ENCODE results near the gene NRG2.

NRG2 gene

DNA sequence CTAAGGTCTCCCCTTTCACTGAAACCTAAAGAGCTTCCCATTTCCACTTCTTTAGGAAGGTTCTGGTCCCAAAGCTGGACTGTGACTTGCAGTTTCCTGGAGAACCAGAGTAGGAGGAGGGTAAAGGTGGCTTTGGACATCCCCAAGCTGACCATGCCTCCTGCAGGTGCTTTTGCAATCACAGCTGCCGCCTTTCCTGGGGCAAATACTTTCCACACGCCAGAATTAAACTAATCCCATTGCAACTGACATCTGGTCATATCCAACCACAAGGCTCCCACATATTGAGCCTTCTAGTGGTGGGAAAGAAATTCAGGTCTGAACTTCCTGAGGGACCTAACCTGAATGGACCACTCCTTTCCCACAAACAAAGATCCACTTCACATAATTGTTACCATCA lies 92.7 kb downstream of the NRG2 start:
- DNase-seq (ENCODE audit: low spot score in 2 of 2) (no peak), ATAC-seq (ENCODE audit: low read depth) (no peak)
- no peaks in the 10 kb centered on the region for H3K36me3 Mint-ChIP-seq
- H3K9me3 Mint-ChIP-seq: no peaks in the 10 kb centered on the region
- peaks cover 20% of the 10 kb centered on the region for H3K27me3 Mint-ChIP-seq
- H3K4me3 Mint-ChIP-seq: no peak overlapping the region
- H3K4me1 Mint-ChIP-seq: peaks cover 13% of the 10 kb centered on the region
- no peak overlapping the region for H3K27ac Mint-ChIP-seq

DNA sequence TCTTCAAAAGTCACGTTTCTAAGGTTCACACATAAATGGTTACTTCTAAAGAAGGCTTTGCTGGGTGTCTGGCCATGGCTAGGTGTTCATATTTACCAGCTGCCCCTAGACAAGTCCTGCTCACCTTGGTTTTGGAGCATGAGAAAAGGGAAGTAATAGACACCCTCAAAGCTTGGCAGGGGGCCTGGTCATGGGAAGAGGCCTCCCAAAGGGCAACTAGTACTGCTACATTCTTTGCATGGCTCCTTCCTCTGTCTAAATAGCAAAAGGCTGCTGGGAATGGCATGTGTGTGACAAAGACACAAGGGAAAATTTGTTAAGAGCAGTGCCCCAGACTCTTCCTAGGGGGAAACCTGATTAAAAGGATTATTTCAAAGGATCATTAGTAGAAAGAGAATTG lies 93.4 kb downstream of the NRG2 start:
- peaks cover 15% of the 10 kb centered on the region for H3K27me3 Mint-ChIP-seq
- no peaks in the 10 kb centered on the region for H3K9me3 Mint-ChIP-seq
- H3K4me1 Mint-ChIP-seq: peaks cover 19% of the 10 kb centered on the region
- no peak overlapping the region for H3K4me3 Mint-ChIP-seq
- no peak overlapping the region for H3K27ac Mint-ChIP-seq
- no peaks in the 10 kb centered on the region for H3K36me3 Mint-ChIP-seq
- ATAC-seq (ENCODE audit: low read depth) (no peak), DNase-seq (ENCODE audit: low spot score in 2 of 2) (no peak)

DNA sequence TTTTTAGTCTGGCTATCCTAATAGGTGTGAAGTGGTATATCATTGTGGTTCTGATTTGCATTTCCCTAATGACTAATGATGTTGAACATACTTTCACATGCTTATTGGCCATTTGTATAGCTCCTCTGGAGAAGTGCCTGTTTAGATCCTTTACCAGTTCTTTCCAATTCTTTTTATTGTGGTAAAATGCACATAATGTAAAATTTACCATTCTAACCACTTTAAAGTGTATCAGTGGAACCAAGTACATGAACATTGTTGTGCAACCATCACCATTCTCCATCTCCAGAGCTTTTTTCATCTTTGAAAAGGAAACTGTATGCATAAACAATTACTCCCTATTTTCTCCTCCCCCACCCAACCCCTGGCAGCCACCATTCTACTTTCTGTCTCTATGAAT lies 95.4 kb downstream of the NRG2 start:
- Mint-ChIP-seq H3K27ac (no peak overlapping the region), H3K9me3 (no peaks in the 10 kb centered on the region), H3K36me3 (no peaks in the 10 kb centered on the region), H3K4me3 (no peak overlapping the region), H3K4me1 (peaks cover 19% of the 10 kb centered on the region), H3K27me3 (peaks cover 8% of the 10 kb centered on the region)
- no peak for DNase-seq (ENCODE audit: low spot score in 2 of 2)
- no peak for ATAC-seq (ENCODE audit: low read depth)

DNA sequence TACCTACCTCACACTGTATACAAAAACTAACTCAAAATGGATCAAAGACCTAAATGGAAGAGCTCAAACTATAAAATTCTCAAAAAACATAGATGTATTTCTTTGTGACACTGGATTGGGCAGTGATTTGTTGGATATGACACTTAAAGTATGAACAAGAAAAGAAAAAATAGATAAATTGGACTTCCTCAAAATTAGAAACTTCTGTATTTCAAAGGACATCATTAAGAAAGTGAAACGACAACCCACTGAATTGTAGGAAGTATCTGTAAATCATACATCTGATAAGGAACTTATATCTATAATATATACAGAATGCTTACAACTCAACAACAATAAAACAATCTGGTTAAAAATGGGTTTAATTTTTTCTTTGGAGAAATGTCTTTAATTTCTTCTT lies 96.7 kb downstream of the NRG2 start:
- peak overlapping the region; percentile 53 for H3K4me3 Mint-ChIP-seq
- no peaks in the 10 kb centered on the region for H3K9me3 Mint-ChIP-seq
- no peak overlapping the region for H3K27ac Mint-ChIP-seq
- H3K36me3 Mint-ChIP-seq: no peaks in the 10 kb centered on the region
- peak; percentile 81 for ATAC-seq (ENCODE audit: low read depth)
- peaks cover 19% of the 10 kb centered on the region for H3K4me1 Mint-ChIP-seq
- no peak for DNase-seq (ENCODE audit: low spot score in 2 of 2)
- H3K27me3 Mint-ChIP-seq: peaks cover 5% of the 10 kb centered on the region

DNA sequence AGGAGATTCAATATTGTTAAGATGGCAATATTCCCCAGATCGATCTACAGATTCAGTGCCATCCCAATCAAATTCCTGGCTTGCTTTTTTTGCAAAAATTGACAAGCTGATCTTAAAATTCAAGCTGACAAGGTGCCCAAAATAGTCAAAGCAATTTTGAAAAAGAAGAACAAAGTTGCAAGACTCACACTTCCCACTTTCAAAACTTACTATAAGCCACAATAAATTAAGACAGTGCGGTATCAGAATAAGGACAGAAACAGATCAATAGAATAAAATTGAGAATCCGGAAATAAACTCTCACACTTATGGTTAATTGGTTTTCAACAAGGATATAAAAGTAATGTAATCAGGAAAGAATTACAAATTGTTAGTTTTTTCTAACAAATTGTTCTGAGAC lies 97.1 kb downstream of the NRG2 start:
- no peaks in the 10 kb centered on the region for H3K9me3 Mint-ChIP-seq
- no peaks in the 10 kb centered on the region for H3K36me3 Mint-ChIP-seq
- no peak overlapping the region for H3K27ac Mint-ChIP-seq
- H3K4me3 Mint-ChIP-seq: peak overlapping the region; percentile 53
- H3K27me3 Mint-ChIP-seq: peaks cover 4% of the 10 kb centered on the region
- ATAC-seq (ENCODE audit: low read depth): peak; percentile 63
- no peak for DNase-seq (ENCODE audit: low spot score in 2 of 2)
- peaks cover 19% of the 10 kb centered on the region for H3K4me1 Mint-ChIP-seq

DNA sequence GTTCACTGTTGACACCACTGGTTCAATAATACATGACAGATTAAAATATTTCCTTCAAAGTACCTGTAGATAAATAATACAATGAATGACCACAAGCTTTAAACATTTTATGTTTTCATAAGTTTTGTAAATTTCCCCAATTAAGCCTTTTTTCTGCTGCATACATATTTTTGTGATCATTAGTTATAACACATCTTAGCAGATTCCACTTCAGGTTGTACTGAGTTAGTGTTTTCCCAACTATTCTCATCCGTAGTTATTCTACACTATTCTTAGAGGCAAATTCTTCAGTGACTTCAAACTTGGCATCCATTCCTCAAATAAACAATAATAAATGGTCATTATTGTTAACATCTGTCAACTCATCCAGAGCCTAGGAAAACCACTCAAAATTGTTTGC lies 100.9 kb downstream of the NRG2 start:
- H3K36me3 Mint-ChIP-seq: peaks cover 6% of the 10 kb centered on the region
- no peak for ATAC-seq (ENCODE audit: low read depth)
- peaks cover 8% of the 10 kb centered on the region for H3K9me3 Mint-ChIP-seq
- H3K27ac Mint-ChIP-seq: no peak overlapping the region
- no peak overlapping the region for H3K4me3 Mint-ChIP-seq
- peaks cover 14% of the 10 kb centered on the region for H3K4me1 Mint-ChIP-seq
- peaks cover 4% of the 10 kb centered on the region for H3K27me3 Mint-ChIP-seq
- DNase-seq (ENCODE audit: low spot score in 2 of 2): no peak

DNA sequence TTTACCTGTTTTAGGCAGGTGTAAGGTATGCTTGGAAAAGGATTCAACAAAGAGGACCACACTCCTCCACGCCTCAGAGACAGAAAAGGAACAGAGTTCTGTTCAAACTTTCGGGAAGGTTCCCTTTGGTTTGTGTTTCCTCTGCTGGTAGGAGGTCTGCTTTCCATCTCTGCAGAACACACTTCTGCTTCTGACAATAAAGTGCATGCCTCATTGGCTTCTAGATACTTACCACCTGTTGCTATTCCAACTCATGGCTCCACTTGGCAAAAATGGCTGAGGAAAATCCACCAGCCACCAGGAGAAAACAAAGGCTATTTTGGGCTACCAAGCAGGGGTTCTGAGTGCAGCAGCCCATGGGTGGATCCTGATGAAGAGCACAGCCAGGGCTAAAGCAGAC lies 112.7 kb downstream of the NRG2 start:
- no peak for ATAC-seq (ENCODE audit: low read depth)
- H3K36me3 Mint-ChIP-seq: peaks cover 2% of the 10 kb centered on the region
- no peaks in the 10 kb centered on the region for H3K9me3 Mint-ChIP-seq
- no peak overlapping the region for H3K4me3 Mint-ChIP-seq
- no peaks in the 10 kb centered on the region for H3K4me1 Mint-ChIP-seq
- peaks cover 24% of the 10 kb centered on the region for H3K27me3 Mint-ChIP-seq
- no peak for DNase-seq (ENCODE audit: low spot score in 2 of 2)
- H3K27ac Mint-ChIP-seq: no peak overlapping the region

DNA sequence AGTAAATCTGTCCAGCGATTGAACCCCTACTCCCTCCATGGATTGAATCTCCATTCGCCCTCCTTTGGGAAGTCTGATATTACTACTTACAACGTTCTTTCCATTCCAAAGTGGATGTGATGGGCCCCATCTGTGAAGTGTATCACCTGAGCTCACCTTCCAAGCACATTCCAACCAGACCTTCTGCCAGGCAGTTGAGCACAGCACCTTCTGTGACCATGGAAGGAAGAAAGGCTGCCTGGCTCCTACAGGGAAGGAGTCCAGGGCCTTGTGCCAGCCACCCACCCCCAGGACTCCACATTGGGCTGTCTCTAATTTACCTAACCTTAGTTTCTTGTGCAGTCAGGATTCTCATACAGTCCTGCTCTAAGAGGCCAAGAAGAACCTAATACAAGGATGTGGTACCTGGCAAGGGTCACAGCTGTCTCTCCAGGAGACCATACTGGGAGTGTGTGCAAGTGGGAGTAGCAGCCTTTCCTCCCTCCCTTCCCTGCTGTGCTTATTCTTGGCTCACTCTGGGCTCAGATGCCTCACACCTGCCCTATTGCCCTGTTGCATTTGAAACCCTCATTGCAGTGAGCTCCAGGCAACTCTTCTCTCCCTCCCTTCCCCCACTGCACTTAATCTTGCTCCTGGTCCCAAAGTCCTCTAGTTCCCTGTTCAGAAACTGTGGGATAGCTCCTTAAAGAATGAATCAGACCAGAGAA lies 116.1 kb downstream of the NRG2 start:
- no peaks in the 10 kb centered on the region for H3K4me1 Mint-ChIP-seq
- ATAC-seq (ENCODE audit: low read depth): no peak

DNA sequence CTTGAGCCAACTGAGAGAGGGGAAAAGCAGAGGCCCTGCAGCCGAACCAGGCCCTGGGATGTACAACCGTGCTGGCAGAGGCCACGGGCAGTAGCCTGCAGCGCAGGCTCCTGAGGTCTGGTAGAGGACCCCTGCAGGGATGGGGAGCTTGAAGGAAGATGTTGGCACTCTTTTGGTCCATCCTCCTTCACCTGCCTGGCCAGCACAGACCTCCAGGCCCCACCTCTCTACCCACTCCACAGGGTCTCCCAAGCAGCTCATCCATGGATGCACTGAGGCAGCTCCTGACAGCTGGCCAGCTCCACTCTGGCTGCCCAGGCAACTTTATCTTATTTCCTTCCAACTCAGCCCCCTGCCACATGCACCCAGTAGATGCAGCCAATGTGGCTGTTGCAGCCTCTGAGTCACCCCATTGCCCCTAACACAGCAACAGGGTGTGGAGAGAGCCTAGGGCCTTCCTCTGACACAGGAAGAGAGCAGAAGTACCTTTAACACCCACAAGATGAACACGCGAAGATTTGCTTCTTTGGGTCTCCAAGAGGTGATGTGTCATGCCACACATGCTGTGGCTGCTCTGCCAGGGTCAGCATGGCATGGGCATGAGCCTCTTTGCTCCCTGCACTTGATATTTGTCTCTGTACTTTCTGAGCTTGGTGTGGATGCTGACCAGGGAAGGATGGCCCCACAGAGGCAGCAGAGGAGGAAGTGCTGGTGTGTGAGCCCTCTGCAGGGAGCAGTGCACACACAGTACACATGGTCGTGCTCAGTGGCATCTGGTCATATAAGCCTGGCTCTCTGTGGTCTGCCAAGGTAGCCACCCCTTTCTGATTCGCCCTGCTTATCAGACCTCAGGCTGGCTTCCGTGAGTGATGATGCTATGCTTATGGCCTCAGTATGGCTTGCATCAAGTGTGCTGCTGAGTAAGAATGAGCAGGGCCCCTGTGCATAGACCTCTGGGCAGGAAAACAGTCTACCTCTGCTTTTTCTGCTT lies 117.2 kb downstream of the NRG2 start:
- H3K27me3 Mint-ChIP-seq: peaks cover 18% of the 10 kb centered on the region
- ATAC-seq (ENCODE audit: low read depth) (no peak), DNase-seq (ENCODE audit: low spot score in 2 of 2) (no peak)
- no peaks in the 10 kb centered on the region for H3K4me1 Mint-ChIP-seq
- no peaks in the 10 kb centered on the region for H3K9me3 Mint-ChIP-seq
- H3K4me3 Mint-ChIP-seq: no peak overlapping the region
- no peak overlapping the region for H3K27ac Mint-ChIP-seq
- peaks cover 2% of the 10 kb centered on the region for H3K36me3 Mint-ChIP-seq

More for the DNA sequence above, 116.1 kb downstream of the NRG2 start:
- Mint-ChIP-seq H3K4me3 (no peak overlapping the region), H3K9me3 (no peaks in the 10 kb centered on the region), H3K27me3 (peaks cover 20% of the 10 kb centered on the region), H3K27ac (no peak overlapping the region), H3K36me3 (peaks cover 2% of the 10 kb centered on the region)
- no peak for DNase-seq (ENCODE audit: low spot score in 2 of 2)

DNA sequence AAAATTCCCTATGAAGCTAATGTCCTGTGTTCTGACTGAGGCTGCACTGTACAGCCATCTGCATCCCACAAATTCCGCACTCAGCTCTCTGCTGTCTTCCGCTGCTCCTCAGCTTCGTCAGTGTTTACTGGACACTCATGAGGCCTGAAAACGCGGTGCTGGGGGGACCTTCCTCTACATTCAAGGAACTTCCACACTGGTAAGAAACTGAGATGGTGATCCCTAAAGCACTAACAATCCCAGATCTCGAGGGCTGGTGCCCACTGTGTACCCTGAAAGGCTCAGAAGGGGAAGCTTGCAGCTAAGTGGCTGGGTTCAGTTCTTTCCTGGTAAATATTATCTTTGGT lies 117.9 kb downstream of the NRG2 start:
- DNase-seq (ENCODE audit: low spot score in 2 of 2) (no peak), ATAC-seq (ENCODE audit: low read depth) (no peak)
- H3K4me1 Mint-ChIP-seq: no peaks in the 10 kb centered on the region
- H3K36me3 Mint-ChIP-seq: peaks cover 2% of the 10 kb centered on the region
- no peaks in the 10 kb centered on the region for H3K9me3 Mint-ChIP-seq
- H3K27ac Mint-ChIP-seq: no peak overlapping the region
- H3K27me3 Mint-ChIP-seq: peaks cover 20% of the 10 kb centered on the region
- H3K4me3 Mint-ChIP-seq: no peak overlapping the region

DNA sequence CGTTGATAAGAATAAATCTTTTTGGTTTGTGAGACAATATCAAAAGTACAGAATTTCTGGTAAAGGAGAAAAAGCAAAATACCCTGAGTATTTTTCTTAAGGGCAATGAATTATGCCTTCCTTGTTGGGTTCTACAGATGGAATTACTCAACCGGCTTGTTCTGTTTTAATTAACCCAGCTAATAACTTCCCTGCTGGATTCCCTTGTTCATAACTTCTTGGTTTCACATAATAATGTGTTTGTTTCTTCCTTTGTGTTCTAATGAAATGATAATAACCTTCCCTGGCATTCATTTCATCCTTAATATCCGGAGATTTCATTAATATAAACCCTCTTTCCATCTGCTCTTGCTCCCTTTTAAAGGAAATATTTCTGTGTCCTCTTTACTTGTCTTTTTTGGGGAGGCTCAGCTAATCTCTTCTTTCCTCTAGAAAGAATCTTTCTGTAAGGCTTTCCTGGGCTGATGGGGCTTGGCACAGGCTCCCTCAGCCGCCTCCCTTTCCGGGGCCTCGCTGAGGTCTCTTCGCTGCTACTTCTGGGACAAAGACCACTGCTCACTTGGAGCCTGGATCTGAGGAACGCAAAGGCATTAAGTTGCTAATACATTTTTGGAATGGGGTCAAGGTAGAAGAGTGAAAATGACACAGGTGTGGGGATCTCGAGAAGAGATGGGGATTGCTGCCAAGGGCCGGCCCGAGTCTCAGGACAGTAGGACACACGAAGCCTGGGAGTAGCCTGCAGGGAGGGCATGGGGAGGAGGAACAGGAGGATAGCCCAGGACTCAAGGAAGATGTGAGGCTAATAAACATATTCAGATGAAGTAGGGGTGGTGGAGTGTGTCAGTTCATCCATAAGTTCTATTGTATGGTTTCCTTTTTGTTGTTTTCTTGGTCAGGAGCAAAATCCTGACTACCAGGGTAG lies 118.5 kb downstream of the NRG2 start:
- no peak overlapping the region for H3K27ac Mint-ChIP-seq
- DNase-seq (ENCODE audit: low spot score in 2 of 2): no peak
- H3K27me3 Mint-ChIP-seq: peaks cover 18% of the 10 kb centered on the region
- peaks cover 2% of the 10 kb centered on the region for H3K36me3 Mint-ChIP-seq
- ATAC-seq (ENCODE audit: low read depth): no peak
- H3K4me1 Mint-ChIP-seq: no peaks in the 10 kb centered on the region
- no peak overlapping the region for H3K4me3 Mint-ChIP-seq
- no peaks in the 10 kb centered on the region for H3K9me3 Mint-ChIP-seq

DNA sequence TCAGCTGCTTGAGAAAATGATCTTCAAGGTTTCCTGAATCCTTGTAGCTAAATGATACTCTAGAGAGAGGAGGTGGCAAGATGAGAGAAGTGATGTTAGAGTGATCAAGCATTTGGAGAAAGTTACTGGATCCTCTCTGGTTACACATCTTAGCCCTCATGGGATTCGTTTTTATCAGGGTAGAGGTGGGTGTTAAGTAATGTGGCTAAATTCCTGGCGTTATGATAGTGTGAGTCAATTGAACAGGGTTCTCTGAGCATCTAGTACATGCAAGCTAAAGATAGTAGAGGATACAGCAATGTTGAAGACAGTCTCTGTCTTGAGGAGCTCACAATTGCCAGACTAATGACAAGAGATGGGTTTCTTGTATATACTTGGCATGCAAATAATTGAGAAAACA lies 123.8 kb downstream of the NRG2 start:
- no peaks in the 10 kb centered on the region for H3K36me3 Mint-ChIP-seq
- H3K4me1 Mint-ChIP-seq: no peaks in the 10 kb centered on the region
- no peak overlapping the region for H3K27ac Mint-ChIP-seq
- DNase-seq (ENCODE audit: low spot score in 2 of 2) (no peak), ATAC-seq (ENCODE audit: low read depth) (no peak)
- no peak overlapping the region for H3K4me3 Mint-ChIP-seq
- H3K27me3 Mint-ChIP-seq: peaks cover 14% of the 10 kb centered on the region
- no peaks in the 10 kb centered on the region for H3K9me3 Mint-ChIP-seq

DNA sequence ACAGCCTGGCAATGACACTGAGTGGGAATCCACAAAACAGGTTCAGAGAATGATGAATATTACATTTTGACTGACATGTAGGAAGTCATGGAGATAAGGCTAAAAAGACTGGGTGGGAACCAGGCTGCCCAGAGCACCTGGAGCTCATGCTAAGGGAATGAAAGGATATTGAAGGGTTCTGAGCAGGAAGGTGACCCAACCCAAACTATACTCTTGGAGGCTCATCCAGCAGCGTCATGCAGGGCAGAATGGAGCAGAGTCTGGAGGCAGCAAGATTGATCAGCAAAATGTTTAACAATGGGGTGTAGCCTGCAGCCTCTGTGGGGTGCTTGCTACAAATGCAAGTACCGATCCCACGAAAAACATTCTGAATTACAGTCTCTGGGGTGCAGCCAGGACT lies 127.3 kb downstream of the NRG2 start:
- ATAC-seq (ENCODE audit: low read depth): no peak
- Mint-ChIP-seq H3K4me1 (no peaks in the 10 kb centered on the region), H3K36me3 (no peaks in the 10 kb centered on the region), H3K27me3 (peaks cover 11% of the 10 kb centered on the region), H3K9me3 (no peaks in the 10 kb centered on the region), H3K4me3 (no peak overlapping the region), H3K27ac (no peak overlapping the region)
- DNase-seq (ENCODE audit: low spot score in 2 of 2): no peak

DNA sequence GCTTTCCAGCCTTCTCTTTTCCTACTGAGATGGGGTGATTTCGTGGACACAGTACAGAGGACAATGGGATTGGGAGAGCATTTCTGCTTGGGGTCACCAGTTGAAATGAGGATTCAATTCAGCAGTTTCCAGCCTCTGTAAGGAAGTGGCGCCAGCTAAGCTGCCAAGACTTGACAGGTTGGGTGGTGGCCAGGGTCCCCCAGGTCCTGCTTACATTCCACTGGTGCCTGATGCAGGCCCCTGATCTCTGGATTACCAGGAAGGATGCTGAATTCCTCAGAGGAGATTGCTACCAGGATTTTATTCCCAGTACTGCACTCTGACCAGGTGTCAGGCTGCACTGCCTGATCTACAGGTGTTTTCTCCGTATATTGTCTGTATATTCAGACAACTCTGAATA lies 127.8 kb downstream of the NRG2 start:
- H3K27me3 Mint-ChIP-seq: peaks cover 9% of the 10 kb centered on the region
- no peak overlapping the region for H3K4me3 Mint-ChIP-seq
- no peaks in the 10 kb centered on the region for H3K36me3 Mint-ChIP-seq
- H3K4me1 Mint-ChIP-seq: no peaks in the 10 kb centered on the region
- H3K9me3 Mint-ChIP-seq: no peaks in the 10 kb centered on the region
- DNase-seq (ENCODE audit: low spot score in 2 of 2): no peak
- no peak for ATAC-seq (ENCODE audit: low read depth)
- H3K27ac Mint-ChIP-seq: no peak overlapping the region

Measured in memory B cell (primary cell).